ENCODE results near the gene XYLT2. TPM values are rescaled to one million over a fixed set of nuclear protein-coding genes. Genes with fewer than 3 reads are reported as not detected.
A peak's percentile ranks its signal among the peaks of the same experiment; 100 is the strongest.

Gene XYLT2
- total and polyA plus RNA-seq, 8 donors: 52.7 to 166 (median 96.5) TPM

DNA sequence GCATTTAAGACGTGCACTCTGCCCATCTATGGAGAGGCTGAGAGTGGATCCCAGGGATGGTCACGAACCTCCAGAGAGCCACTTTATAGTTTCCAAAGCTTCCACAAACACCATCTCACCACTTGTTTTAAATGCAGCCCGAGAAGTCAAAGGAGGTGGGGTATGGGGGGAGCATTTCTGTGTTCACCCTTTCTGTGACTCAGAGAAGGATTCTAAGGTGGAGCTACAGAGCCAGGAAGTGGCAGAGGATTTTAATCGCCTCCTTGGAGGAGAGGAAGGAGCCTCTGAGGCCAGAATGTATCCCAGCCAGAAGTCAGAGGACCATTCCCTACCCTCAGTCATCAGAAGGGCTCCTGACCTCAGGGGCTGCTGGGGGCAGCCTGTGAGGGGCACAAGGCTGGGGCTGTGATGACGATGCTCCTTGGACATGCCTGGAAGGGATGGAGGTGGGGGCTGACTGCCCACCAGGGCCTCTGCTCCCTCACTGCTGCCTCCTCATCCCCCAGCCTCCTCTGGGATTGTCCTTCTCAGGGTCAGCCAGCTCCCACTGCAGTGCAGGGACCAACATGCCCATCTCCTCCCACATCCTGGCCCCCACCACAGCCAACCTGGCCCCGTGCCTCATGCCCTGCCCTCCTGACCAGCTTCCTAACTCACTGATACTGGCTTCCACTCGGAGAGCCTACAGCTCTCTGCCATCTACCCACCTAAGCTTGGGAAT lies 2.8 kb downstream of the XYLT2 start:
- intact Hi-C loops (cut with DNase I; ENCODE audit: low total_unique reads): no loop called here
- peaks cover 51 to 84% (median 78%) of the 10 kb centered on the region in 4 donors for H3K4me1 ChIP-seq
- peak in 1 of 2 donors; percentile 58 for DNase-seq

DNA sequence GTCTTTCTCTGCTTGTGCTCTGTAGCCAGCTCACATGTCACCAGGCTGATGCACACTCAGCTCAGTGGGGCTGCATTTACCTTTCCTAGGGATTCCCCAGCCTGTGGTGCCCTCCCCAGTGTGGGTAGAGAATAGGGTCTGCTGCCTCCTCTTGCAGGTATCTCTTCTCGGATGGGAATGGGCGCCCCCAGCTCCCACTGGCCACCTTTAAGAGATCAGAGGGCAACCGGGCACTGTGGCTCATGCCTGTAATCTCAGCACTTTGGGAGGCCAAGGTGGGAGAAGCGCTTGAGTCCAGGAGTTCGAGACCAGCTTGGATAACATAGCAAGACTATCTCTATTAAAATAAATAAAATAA lies 3.3 kb downstream of the XYLT2 start:
- intact Hi-C loops (cut with DNase I; ENCODE audit: low total_unique reads): no loop called here
- Histone ChIP-seq H3K4me1 (peaks cover 51 to 89% (median 80%) of the 10 kb centered on the region in 4 donors), H3K9me3 (no peaks in the 10 kb centered on the region), H3K36me3 (peaks cover 9 to 31% (median 27%) of the 10 kb centered on the region in 4 donors), H3K27me3 (no peaks in the 10 kb centered on the region), H3K4me3 (peak overlapping the region; percentile 76 to 89 (median 82)), H3K27ac (peak overlapping the region; percentile 57 to 91 (median 89))
- WGBS, 5 donors: 59 to 90% (median 83%) methylated on average over 3 to 5 of the region's 5 CpGs
- TF ChIP-seq EP300 (IDR thresholded peaks at IDR 0.05) (no peak), POLR2A (IDR thresholded peaks at IDR 0.05) (no peak), POLR2AphosphoS5 (IDR thresholded peaks at IDR 0.05) (no peak)
- TF ChIP-seq, protein P1, sequence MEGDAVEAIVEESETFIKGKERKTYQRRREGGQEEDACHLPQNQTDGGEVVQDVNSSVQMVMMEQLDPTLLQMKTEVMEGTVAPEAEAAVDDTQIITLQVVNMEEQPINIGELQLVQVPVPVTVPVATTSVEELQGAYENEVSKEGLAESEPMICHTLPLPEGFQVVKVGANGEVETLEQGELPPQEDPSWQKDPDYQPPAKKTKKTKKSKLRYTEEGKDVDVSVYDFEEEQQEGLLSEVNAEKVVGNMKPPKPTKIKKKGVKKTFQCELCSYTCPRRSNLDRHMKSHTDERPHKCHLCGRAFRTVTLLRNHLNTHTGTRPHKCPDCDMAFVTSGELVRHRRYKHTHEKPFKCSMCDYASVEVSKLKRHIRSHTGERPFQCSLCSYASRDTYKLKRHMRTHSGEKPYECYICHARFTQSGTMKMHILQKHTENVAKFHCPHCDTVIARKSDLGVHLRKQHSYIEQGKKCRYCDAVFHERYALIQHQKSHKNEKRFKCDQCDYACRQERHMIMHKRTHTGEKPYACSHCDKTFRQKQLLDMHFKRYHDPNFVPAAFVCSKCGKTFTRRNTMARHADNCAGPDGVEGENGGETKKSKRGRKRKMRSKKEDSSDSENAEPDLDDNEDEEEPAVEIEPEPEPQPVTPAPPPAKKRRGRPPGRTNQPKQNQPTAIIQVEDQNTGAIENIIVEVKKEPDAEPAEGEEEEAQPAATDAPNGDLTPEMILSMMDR (IDR thresholded peaks at IDR 0.05): no peak
- DNase-seq: no peak

More for the DNA sequence above, 2.8 kb downstream of the XYLT2 start:
- TF ChIP-seq, protein P1 (IDR thresholded peaks at IDR 0.05): no peak
- no peak for TF ChIP-seq EP300 (IDR thresholded peaks at IDR 0.05)
- no peak for TF ChIP-seq POLR2AphosphoS5 (IDR thresholded peaks at IDR 0.05)
- TF ChIP-seq POLR2A (IDR thresholded peaks at IDR 0.05): no peak
- Histone ChIP-seq H3K36me3 (peaks cover 5 to 26% (median 22%) of the 10 kb centered on the region in 4 donors), H3K27ac (peak overlapping the region; percentile 57 to 91 (median 89)), H3K4me3 (peak overlapping the region; percentile 76 to 89 (median 82)), H3K27me3 (no peaks in the 10 kb centered on the region), H3K9me3 (no peaks in the 10 kb centered on the region)
- 24 to 45% (median 34%) methylated on average over 7 of the region's 7 CpGs for WGBS, 5 donors

DNA sequence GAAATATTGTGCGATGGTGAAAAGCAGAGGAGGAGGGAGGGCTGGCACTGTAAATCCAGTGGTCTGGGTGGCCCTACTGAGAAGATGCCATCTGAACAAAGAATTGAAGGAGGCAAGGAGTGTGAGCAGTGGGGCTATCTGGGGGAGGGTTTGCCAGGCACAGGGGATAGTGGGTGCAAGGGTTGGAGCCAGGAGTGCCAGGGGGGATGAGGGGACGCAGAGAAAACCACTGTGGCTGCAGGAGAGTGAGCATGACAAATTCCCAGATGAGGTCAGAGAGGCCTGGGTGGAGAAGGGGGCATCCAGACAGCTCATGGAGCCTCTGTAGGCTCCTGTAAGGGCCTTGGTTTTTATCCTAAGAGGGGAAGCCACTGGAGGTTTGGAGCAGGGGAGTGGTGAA lies 4.8 kb downstream of the XYLT2 start:
- Histone ChIP-seq H3K4me3 (no peak overlapping the region), H3K27me3 (no peaks in the 10 kb centered on the region), H3K9me3 (no peaks in the 10 kb centered on the region), H3K27ac (peak overlapping the region; percentile 5 to 91 (median 15)), H3K4me1 (peaks cover 50 to 83% (median 75%) of the 10 kb centered on the region in 4 donors), H3K36me3 (peaks cover 24 to 46% (median 42%) of the 10 kb centered on the region in 4 donors)
- intact Hi-C loops (cut with DNase I; ENCODE audit: low total_unique reads): no loop called here
- no peak for TF ChIP-seq POLR2AphosphoS5 (IDR thresholded peaks at IDR 0.05)
- TF ChIP-seq, protein P1 (IDR thresholded peaks at IDR 0.05): no peak
- TF ChIP-seq EP300 (IDR thresholded peaks at IDR 0.05): no peak
- no peak for TF ChIP-seq POLR2A (IDR thresholded peaks at IDR 0.05)
- WGBS, 5 donors: 59 to 76% (median 68%) methylated on average over 2 of the region's 2 CpGs
- DNase-seq: no peak

DNA sequence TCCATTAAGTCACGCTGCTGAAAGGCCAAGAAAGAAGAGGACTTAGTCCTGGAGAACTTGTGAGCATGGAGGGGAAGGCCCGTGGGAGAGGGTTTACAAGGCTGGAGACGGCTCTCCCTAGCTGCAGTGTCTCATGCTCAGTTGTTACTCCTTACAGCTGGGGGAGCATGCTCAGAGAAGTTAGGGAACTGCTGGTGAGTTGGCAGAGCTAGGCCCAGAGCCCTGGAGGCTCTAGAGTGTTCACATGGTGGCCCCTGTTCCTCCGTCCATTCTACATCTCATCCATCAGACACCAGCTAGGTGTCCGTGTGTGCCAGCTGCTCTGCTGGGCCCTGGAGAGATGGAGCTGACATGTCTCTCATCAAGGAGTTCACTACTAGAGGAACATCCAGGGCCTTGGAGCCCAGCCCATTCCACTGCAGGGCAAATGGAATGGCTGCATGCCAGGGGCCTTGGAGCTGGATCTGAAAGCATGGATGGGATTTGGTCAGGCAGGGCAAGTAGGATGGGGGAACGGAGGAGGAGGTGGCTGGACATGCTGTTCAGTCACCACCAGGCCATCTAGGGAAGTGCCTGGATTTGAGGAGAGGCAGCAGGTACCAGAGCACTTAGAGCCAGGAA lies 6.3 kb downstream of the XYLT2 start:
- peaks cover 46 to 76% (median 72%) of the 10 kb centered on the region in 4 donors for H3K4me1 ChIP-seq
- no peaks in the 10 kb centered on the region for H3K9me3 ChIP-seq
- no peaks in the 10 kb centered on the region for H3K27me3 ChIP-seq
- H3K4me3 ChIP-seq: peak overlapping the region in 1 of 4 donors; percentile 13
- peak in 1 of 2 donors; percentile 88 for DNase-seq
- no peak for TF ChIP-seq POLR2AphosphoS5 (IDR thresholded peaks at IDR 0.05)
- TF ChIP-seq EP300 (IDR thresholded peaks at IDR 0.05): no peak
- TF ChIP-seq, protein P1 (IDR thresholded peaks at IDR 0.05): no peak
- no peak for TF ChIP-seq POLR2A (IDR thresholded peaks at IDR 0.05)
- H3K27ac ChIP-seq: peak overlapping the region; percentile 36 to 91 (median 53)
- H3K36me3 ChIP-seq: peaks cover 38 to 61% (median 57%) of the 10 kb centered on the region in 4 donors
- intact Hi-C loops (cut with DNase I; ENCODE audit: low total_unique reads): no loop called here
- WGBS, 5 donors: 43 to 70% (median 45%) methylated on average over 5 to 6 of the region's 6 CpGs

All from stomach (tissue), 9 donors.